IMR-90 (cell line): ENCODE results near the gene CIART. TPM values are rescaled to one million over a fixed set of nuclear protein-coding genes. Genes with fewer than 3 reads are reported as not detected.

ENCODE experiments used
- ATAC-seq: fragments of 200-7000 bp; cut with Tn5 transposase; 2 replicates; pipeline ENCODE4 v1.9.1; 2020; ENCODE audit warnings: low read depth, mild to moderate bottlenecking, moderate library complexity
- BruUV-seq: library from RNA; stranded (reverse); fragments of 400-500 nt; replicated peaks from 2 replicates; lab custom pipeline; 2021; lab: Mats Ljungman, UMichigan
- CTCF ChIA-PET: fragments of 300-600 bp; formaldehyde crosslinking; extraction: SDS; loops from one replicate; lab custom pipeline; 2021; ENCODE audit warnings: antibody characterized with exemption; lab: Yijun Ruan, JAX
- POLR2A ChIA-PET: fragments of 300-600 bp; sonication (Branson Sonifier 250); formaldehyde crosslinking; loops from one replicate; lab custom pipeline; 2022; ENCODE audit warnings: antibody characterized with exemption; ENCODE audit not compliant: unreplicated experiment; lab: Charles Lee
- DNase-seq: peaks from one replicate; pipeline ENCODE4 v3.0.0; 2013
- H2AFZ ChIP-seq: replicated peaks from 2 replicates; pipeline ENCODE3; 2013; ENCODE audit warnings: low read length, mild to moderate bottlenecking; ENCODE audit not compliant: poor library complexity
- H2AK5ac ChIP-seq: 2 replicates; pipeline ENCODE4 v1.6.1; 2013; ENCODE audit warnings: low read depth, low read length, inconsistent platforms
- H2AK9ac ChIP-seq: replicated peaks from 2 replicates; pipeline ENCODE3; 2013; ENCODE audit warnings: mild to moderate bottlenecking, low read depth, low read length, moderate library complexity; ENCODE audit not compliant: poor library complexity
- H2BK120ac ChIP-seq: 2 replicates; pipeline ENCODE4 v1.6.1; 2013; ENCODE audit warnings: low read depth, low read length, inconsistent platforms
- H2BK15ac ChIP-seq: 3 replicates; pipeline ENCODE4 v1.6.1; 2013; ENCODE audit warnings: low read depth, low read length, inconsistent platforms
- H2BK20ac ChIP-seq: 2 replicates; pipeline ENCODE4 v1.6.1; 2013; ENCODE audit warnings: low read depth, mild to moderate bottlenecking, inconsistent platforms, low read length, moderate library complexity
- H2BK5ac ChIP-seq: 2 replicates; pipeline ENCODE4 v1.6.1; 2013; ENCODE audit warnings: mild to moderate bottlenecking, low read depth, low read length, inconsistent platforms; ENCODE audit not compliant: poor library complexity, severe bottlenecking
- H3K14ac ChIP-seq: replicated peaks from 2 replicates; pipeline ENCODE4 v1.6.1; 2013; ENCODE audit warnings: low read depth, low read length, inconsistent platforms
- H3K18ac ChIP-seq: 2 replicates; pipeline ENCODE4 v1.6.1; 2013; ENCODE audit warnings: low read depth, low read length, control low read depth
- H3K23ac ChIP-seq: 2 replicates; pipeline ENCODE4 v1.6.1; 2013; ENCODE audit warnings: low read depth, low read length, inconsistent platforms
- H3K27ac ChIP-seq: 2 replicates; pipeline ENCODE4 v1.5.1; 2013; ENCODE audit warnings: mild to moderate bottlenecking, control low read depth, low read length; ENCODE audit not compliant: insufficient read depth
- H3K27me3 ChIP-seq: 2 replicates; pipeline ENCODE4 v1.6.1; 2013; ENCODE audit warnings: low read length; ENCODE audit not compliant: control insufficient read depth, insufficient read depth
- H3K36me3 ChIP-seq: 2 replicates; pipeline ENCODE4 v1.6.1; 2013; ENCODE audit warnings: low read length, mixed read lengths; ENCODE audit not compliant: control insufficient read depth, insufficient read depth
- H3K4ac ChIP-seq: 2 replicates; pipeline ENCODE4 v1.6.1; 2013; ENCODE audit warnings: low read depth, low read length, inconsistent platforms
- H3K4me1 ChIP-seq: 2 replicates; pipeline ENCODE4 v1.6.1; 2013; ENCODE audit warnings: low read length, mixed read lengths; ENCODE audit not compliant: control insufficient read depth, insufficient read depth
- H3K4me2 ChIP-seq: 2 replicates; pipeline ENCODE4 v1.6.1; 2013; ENCODE audit warnings: low read depth, mild to moderate bottlenecking, control low read depth, low read length, moderate library complexity
- H3K4me3 ChIP-seq: 2 replicates; pipeline ENCODE4 v1.5.1; 2013; ENCODE audit warnings: low read depth, mild to moderate bottlenecking, control low read depth, low read length, moderate library complexity; ENCODE audit not compliant: insufficient read depth
- H3K56ac ChIP-seq: 2 replicates; pipeline ENCODE4 v1.6.1; 2013; ENCODE audit warnings: low read length, inconsistent platforms; ENCODE audit not compliant: insufficient read depth; ENCODE audit errors: extremely low read depth
- H3K79me1 ChIP-seq, 2 experiments: 2 replicates each; pipeline ENCODE4 v1.6.1; 2013; ENCODE audit warnings: low read length in 2 of 2, inconsistent platforms in 1 of 2, low read depth in 1 of 2
- H3K9ac ChIP-seq: 2 replicates; pipeline ENCODE4 v1.6.1; 2013; ENCODE audit warnings: low read depth, low read length, control low read depth
- H3K9me1 ChIP-seq: 2 replicates; pipeline ENCODE4 v1.6.1; 2013; ENCODE audit warnings: low read length, inconsistent platforms; ENCODE audit not compliant: insufficient read depth
- H3K9me3 ChIP-seq: 2 replicates; pipeline ENCODE4 v1.6.1; 2013; ENCODE audit warnings: low read length; ENCODE audit not compliant: control insufficient read depth, insufficient read depth
- H4K20me1 ChIP-seq: 2 replicates; pipeline ENCODE4 v1.6.1; 2013; ENCODE audit warnings: low read length, inconsistent platforms; ENCODE audit not compliant: insufficient read depth
- H4K5ac ChIP-seq: 2 replicates; pipeline ENCODE4 v1.6.1; 2013; ENCODE audit warnings: mild to moderate bottlenecking, low read depth, low read length, control low read depth
- H4K8ac ChIP-seq, 2 experiments: 2 replicates each; pipeline ENCODE4 v1.6.1; 2013; ENCODE audit warnings: low read depth in 2 of 2, low read length in 2 of 2, control low read depth in 1 of 2, inconsistent platforms in 1 of 2
- H4K91ac ChIP-seq: 2 replicates; pipeline ENCODE4 v1.6.1; 2013; ENCODE audit warnings: low read depth, low read length, inconsistent platforms; ENCODE audit not compliant: insufficient read depth
- BHLHE40 ChIP-seq: fragments of 150-350 bp; IDR thresholded peaks from 2 replicates; pipeline ENCODE4 v1.6.1; 2016; ENCODE audit warnings: mild to moderate bottlenecking, low read depth, low read length
- CEBPB ChIP-seq: IDR thresholded peaks from 2 replicates; pipeline ENCODE4 v1.6.1; 2012; ENCODE audit warnings: low read depth, low read length, improper control_type of control experiment
- CHD1 ChIP-seq: IDR thresholded peaks from 2 replicates; pipeline ENCODE4 v1.6.1; 2012; ENCODE audit warnings: low read depth, low read length, improper control_type of control experiment
- FOS ChIP-seq: fragments of 150-350 bp; IDR thresholded peaks from 2 replicates; pipeline ENCODE4 v1.6.1; 2016; ENCODE audit warnings: low read depth, low read length
- MAFK ChIP-seq: IDR thresholded peaks from 2 replicates; pipeline ENCODE4 v1.6.1; 2012; ENCODE audit warnings: low read depth, low read length, improper control_type of control experiment
- MXI1 ChIP-seq: IDR thresholded peaks from 2 replicates; pipeline ENCODE4 v1.6.1; 2012; ENCODE audit warnings: low read depth, mild to moderate bottlenecking, low read length, moderate library complexity, borderline replicate concordance
- NFE2L2 ChIP-seq: fragments of 150-350 bp; IDR thresholded peaks from 2 replicates; pipeline ENCODE4 v1.6.1; 2016; ENCODE audit warnings: low read depth, mild to moderate bottlenecking, low read length
- POLR2A ChIP-seq: IDR thresholded peaks from 2 replicates; pipeline ENCODE4 v1.6.1; 2012; ENCODE audit warnings: mild to moderate bottlenecking, low read depth, low read length
- RAD21 ChIP-seq: IDR thresholded peaks from 2 replicates; pipeline ENCODE4 v1.6.1; 2012; ENCODE audit warnings: low read length, improper control_type of control experiment
- RCOR1 ChIP-seq: IDR thresholded peaks from 2 replicates; pipeline ENCODE4 v1.6.1; 2012; ENCODE audit warnings: mild to moderate bottlenecking, low read length, improper control_type of control experiment; ENCODE audit not compliant: insufficient replicate concordance
- RFX5 ChIP-seq: IDR thresholded peaks from 2 replicates; pipeline ENCODE4 v1.8.0; 2012; ENCODE audit warnings: low read depth, mild to moderate bottlenecking, low read length, moderate library complexity
- SMC3 ChIP-seq: fragments of 150-350 bp; IDR thresholded peaks from 2 replicates; pipeline ENCODE4 v1.6.1; 2016; ENCODE audit warnings: low read depth, mild to moderate bottlenecking, antibody characterized with exemption, low read length, moderate library complexity
- WGBS, 2 experiments: methylation state at CpG; one replicate each; pipeline versions ENCODE4 v1.1.5 to v1.1.7; 2013; ENCODE audit warnings: missing lambda C conversion rate in 2 of 2; ENCODE audit not compliant: insufficient read length in 1 of 2; ENCODE audit errors: extremely low coverage in 2 of 2; 5-methylcytosine and 5-hydroxymethylcytosine counted together
- dilution Hi-C: fragments of 300-500 bp; cut with HindIII; formaldehyde crosslinking; loops from one replicate; pipeline ENCODE4 v1.14.3; 2018; ENCODE audit warnings: low sequenced_read_pairs; ENCODE audit not compliant: unreplicated experiment
- in situ Hi-C: fragments of 300-500 bp; cut with MboI; formaldehyde crosslinking; loops from 3 replicates; pipeline ENCODE4 v1.14.3; 2019; ENCODE audit warnings: low sequenced_read_pairs, inconsistent platforms, mixed read lengths
- intact Hi-C: fragments of 100-400 bp; cut with micrococcal nuclease; formaldehyde crosslinking; loops from 2 replicates; pipeline ENCODE4 v1.10.0; 2022
- polyA plus RNA-seq, 3 experiments: library from polyadenylated mRNA; depleted of rRNA; stranded (reverse); fragments of >200 nt; gene quantifications; 2 replicates each; pipeline ENCODE4 v1.2.3, GENCODE V29; 2012; ENCODE audit warnings: low replicate concordance in 1 of 3
- total RNA-seq: library from RNA; depleted of rRNA; stranded (reverse); fragments of >200 nt; gene quantifications from 2 replicates; pipeline ENCODE4 v1.2.3, GENCODE V29; 2012
- TF ChIP-seq, protein P1 (sequence below): fragments of 150-350 bp; IDR thresholded peaks from 2 replicates; pipeline ENCODE4 v1.6.1; 2016; ENCODE audit warnings: low read depth, mild to moderate bottlenecking, low read length, moderate library complexity, borderline replicate concordance
- TF ChIP-seq, protein P2 (sequence below): conservative IDR thresholded peaks from 2 replicates; pipeline ENCODE4 v1.5.1; 2012; ENCODE audit warnings: mild to moderate bottlenecking, low read depth, low read length, improper control_type of control experiment
- TF ChIP-seq, protein P3 (sequence below): fragments of 150-350 bp; IDR thresholded peaks from 2 replicates; pipeline ENCODE4 v1.6.1; 2017; ENCODE audit warnings: mild to moderate bottlenecking, antibody characterized with exemption, low read length, low read depth

The CIART gene
- total and polyA plus RNA-seq, 2 of the 4 experiments (the other 2 are of a cell fraction): 16.5 to 18.1 TPM

DNA sequence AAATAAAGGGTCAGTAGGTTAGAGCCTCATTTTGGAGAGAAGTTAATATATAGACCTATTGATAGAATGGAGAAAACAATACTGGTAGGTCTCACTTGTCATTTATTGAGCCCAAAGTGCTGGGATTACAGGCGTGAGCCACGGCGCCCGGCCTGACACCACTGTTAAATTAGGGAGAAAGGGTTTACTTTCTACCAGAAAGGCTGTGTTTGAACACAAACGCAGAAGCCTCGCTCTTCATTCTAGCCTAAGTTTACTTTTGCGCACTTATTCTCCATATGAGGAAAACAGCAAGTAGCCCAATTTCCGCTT, 38.3 kb downstream of the CIART start:
- CTCF ChIA-PET: no interaction called here

More for the DNA sequence above, 38.3 kb downstream of the CIART start:
- Histone ChIP-seq H2BK120ac (no peak overlapping the region), H3K9me3 (no peaks in the 10 kb centered on the region), H3K18ac (no peak overlapping the region), H3K4me3 (peak overlapping the region; percentile 98; the same call in 1 of the 2 replicates), H3K4me2 (no peak overlapping the region), H2BK20ac (no peak overlapping the region), H3K14ac (no peak overlapping the region), H3K56ac (no peak overlapping the region), H2BK5ac (no peak overlapping the region), H4K91ac (no peak overlapping the region), H4K8ac (peak overlapping the region; percentile 87 to 95), H4K20me1 (peaks cover 3% of the 10 kb centered on the region; the same call in 1 of the 2 replicates), H3K27ac (no peak overlapping the region), H3K9ac (no peak overlapping the region), H2AFZ (peak overlapping the region; percentile 73), H3K36me3 (peaks cover 7% of the 10 kb centered on the region), H2AK5ac (no peak overlapping the region; the same call in 1 of the 2 replicates), H3K9me1 (no peaks in the 10 kb centered on the region), H3K23ac (no peak overlapping the region), H3K27me3 (no peaks in the 10 kb centered on the region), H4K5ac (peak overlapping the region; percentile 90), H2BK15ac (no peak overlapping the region), H2AK9ac (peak overlapping the region; percentile 60), H3K4ac (peak overlapping the region; percentile 57; the same call in 1 of the 2 replicates), H3K4me1 (no peaks in the 10 kb centered on the region), H3K79me1 (peaks cover 11 to 15% of the 10 kb centered on the region in 2 experiments)
- DNase-seq: no peak
- TF ChIP-seq, protein P1, sequence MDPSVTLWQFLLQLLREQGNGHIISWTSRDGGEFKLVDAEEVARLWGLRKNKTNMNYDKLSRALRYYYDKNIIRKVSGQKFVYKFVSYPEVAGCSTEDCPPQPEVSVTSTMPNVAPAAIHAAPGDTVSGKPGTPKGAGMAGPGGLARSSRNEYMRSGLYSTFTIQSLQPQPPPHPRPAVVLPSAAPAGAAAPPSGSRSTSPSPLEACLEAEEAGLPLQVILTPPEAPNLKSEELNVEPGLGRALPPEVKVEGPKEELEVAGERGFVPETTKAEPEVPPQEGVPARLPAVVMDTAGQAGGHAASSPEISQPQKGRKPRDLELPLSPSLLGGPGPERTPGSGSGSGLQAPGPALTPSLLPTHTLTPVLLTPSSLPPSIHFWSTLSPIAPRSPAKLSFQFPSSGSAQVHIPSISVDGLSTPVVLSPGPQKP: no peak
- TF ChIP-seq, protein P2, sequence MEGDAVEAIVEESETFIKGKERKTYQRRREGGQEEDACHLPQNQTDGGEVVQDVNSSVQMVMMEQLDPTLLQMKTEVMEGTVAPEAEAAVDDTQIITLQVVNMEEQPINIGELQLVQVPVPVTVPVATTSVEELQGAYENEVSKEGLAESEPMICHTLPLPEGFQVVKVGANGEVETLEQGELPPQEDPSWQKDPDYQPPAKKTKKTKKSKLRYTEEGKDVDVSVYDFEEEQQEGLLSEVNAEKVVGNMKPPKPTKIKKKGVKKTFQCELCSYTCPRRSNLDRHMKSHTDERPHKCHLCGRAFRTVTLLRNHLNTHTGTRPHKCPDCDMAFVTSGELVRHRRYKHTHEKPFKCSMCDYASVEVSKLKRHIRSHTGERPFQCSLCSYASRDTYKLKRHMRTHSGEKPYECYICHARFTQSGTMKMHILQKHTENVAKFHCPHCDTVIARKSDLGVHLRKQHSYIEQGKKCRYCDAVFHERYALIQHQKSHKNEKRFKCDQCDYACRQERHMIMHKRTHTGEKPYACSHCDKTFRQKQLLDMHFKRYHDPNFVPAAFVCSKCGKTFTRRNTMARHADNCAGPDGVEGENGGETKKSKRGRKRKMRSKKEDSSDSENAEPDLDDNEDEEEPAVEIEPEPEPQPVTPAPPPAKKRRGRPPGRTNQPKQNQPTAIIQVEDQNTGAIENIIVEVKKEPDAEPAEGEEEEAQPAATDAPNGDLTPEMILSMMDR: no peak
- TF ChIP-seq CHD1 (no peak), MAFK (no peak), BHLHE40 (no peak), SMC3 (no peak), RCOR1 (no peak), RAD21 (no peak), POLR2A (no peak), MXI1 (no peak), NFE2L2 (no peak), CEBPB (no peak), RFX5 (no peak), FOS (no peak)
- TF ChIP-seq, protein P3, sequence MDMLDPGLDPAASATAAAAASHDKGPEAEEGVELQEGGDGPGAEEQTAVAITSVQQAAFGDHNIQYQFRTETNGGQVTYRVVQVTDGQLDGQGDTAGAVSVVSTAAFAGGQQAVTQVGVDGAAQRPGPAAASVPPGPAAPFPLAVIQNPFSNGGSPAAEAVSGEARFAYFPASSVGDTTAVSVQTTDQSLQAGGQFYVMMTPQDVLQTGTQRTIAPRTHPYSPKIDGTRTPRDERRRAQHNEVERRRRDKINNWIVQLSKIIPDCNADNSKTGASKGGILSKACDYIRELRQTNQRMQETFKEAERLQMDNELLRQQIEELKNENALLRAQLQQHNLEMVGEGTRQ: no peak
- POLR2A ChIA-PET: no interaction called here
- intact Hi-C loops (loop anchor here (2.0 to 5.0 kb wide), 2 partner anchors 66 to 197 kb away; partner anchors contain the start of gene FALEC), in situ Hi-C loops (no loop called here), dilution Hi-C loops (no loop called here)
- BruUV-seq: no TSS peak
- 83% methylated on average over 1 of the region's 8 CpGs; no CpG with 5 or more reads in 1 of the 2 experiments for WGBS, 2 experiments
- ATAC-seq: no peak
